MCF 10A (cell line): Measurements from ENCODE around the gene USP10. TPM values are rescaled to one million over a fixed set of nuclear protein-coding genes. Genes with fewer than 3 reads are reported as not detected.

Experiments
- BruUV-seq: library from RNA; stranded (reverse); fragments of 400-500 nt; replicated peaks from 2 replicates; lab custom pipeline; 2021; lab: Mats Ljungman, UMichigan
- CTCF ChIA-PET: fragments of 300-600 bp; sonication (Branson Sonifier 250); formaldehyde crosslinking; extraction: SDS; loops from one replicate; lab custom pipeline; 2021; ENCODE audit warnings: antibody characterized with exemption, inconsistent platforms; lab: Yijun Ruan, JAX
- POLR2A ChIA-PET: fragments of 300-600, 350-650 bp; sonication (Branson Sonifier 250); formaldehyde crosslinking; extraction: SDS; loops from one replicate; lab custom pipeline; 2020; ENCODE audit warnings: antibody characterized with exemption, inconsistent platforms; lab: Yijun Ruan, JAX
- DNase-seq: peaks from one replicate; pipeline ENCODE4 v3.0.0-alpha.2; 2018; ENCODE audit not compliant: unreplicated experiment
- H3K27ac Mint-ChIP-seq: one replicate; pipeline ENCODE4 v1.8.0; 2022; ENCODE audit warnings: mild to moderate bottlenecking, low read depth, mixed read lengths; ENCODE audit not compliant: unreplicated experiment
- H3K27me3 Mint-ChIP-seq: one replicate; pipeline ENCODE4 v1.8.0; 2022; ENCODE audit warnings: mixed read lengths; ENCODE audit not compliant: insufficient read depth, unreplicated experiment
- H3K36me3 Mint-ChIP-seq: one replicate; pipeline ENCODE4 v1.8.0; 2022; ENCODE audit warnings: mild to moderate bottlenecking, moderate library complexity, mixed read lengths; ENCODE audit not compliant: insufficient read depth, unreplicated experiment
- H3K4me1 Mint-ChIP-seq: one replicate; pipeline ENCODE4 v1.8.0; 2022; ENCODE audit warnings: mixed read lengths; ENCODE audit not compliant: insufficient read depth, unreplicated experiment
- H3K4me3 Mint-ChIP-seq: one replicate; pipeline ENCODE4 v1.8.0; 2022; ENCODE audit warnings: mild to moderate bottlenecking, moderate library complexity, mixed read lengths; ENCODE audit not compliant: unreplicated experiment
- H3K9me3 Mint-ChIP-seq: one replicate; pipeline ENCODE4 v1.8.0; 2022; ENCODE audit warnings: mixed read lengths; ENCODE audit not compliant: unreplicated experiment
- CTCF ChIP-seq: fragments of 200-600 bp; IDR thresholded peaks from one replicate; pipeline ENCODE4 v1.8.0; 2022; ENCODE audit warnings: antibody characterized with exemption, mild to moderate bottlenecking; ENCODE audit not compliant: unreplicated experiment
- intact Hi-C: fragments of 100-400 bp; cut with micrococcal nuclease; formaldehyde crosslinking; loops from 2 replicates; pipeline ENCODE4 v1.14.1; 2022
- total RNA-seq: library from RNA; stranded (reverse); gene quantifications from 2 replicates; pipeline ENCODE4 v1.2.3, GENCODE V29; 2022

The USP10 gene
- total RNA-seq, 1 experiment from 2014 or later: 129 TPM

- H3K9me3 Mint-ChIP-seq: no peaks in the 10 kb centered on the region
- no peaks in the 10 kb centered on the region for H3K36me3 Mint-ChIP-seq
- no TSS peak for BruUV-seq
- intact Hi-C loops: no loop called here
- CTCF ChIA-PET: interaction anchor here (0.6 to 2.4 kb wide), 3 partner anchors 8 to 76 kb away, joined by 3 to 13 read pairs (median 3); no protein-coding TSS in a partner anchor
- no peaks in the 10 kb centered on the region for H3K27me3 Mint-ChIP-seq
- no peak overlapping the region for H3K27ac Mint-ChIP-seq
- POLR2A ChIA-PET: no interaction called here
- H3K4me3 Mint-ChIP-seq: no peak overlapping the region
- no peaks in the 10 kb centered on the region for H3K4me1 Mint-ChIP-seq
- no peak for DNase-seq
- no peak for TF ChIP-seq CTCF
Observed at GRCh38 chr16:84680165-84680842, 19.5 kb upstream of the USP10 start.

DNA sequence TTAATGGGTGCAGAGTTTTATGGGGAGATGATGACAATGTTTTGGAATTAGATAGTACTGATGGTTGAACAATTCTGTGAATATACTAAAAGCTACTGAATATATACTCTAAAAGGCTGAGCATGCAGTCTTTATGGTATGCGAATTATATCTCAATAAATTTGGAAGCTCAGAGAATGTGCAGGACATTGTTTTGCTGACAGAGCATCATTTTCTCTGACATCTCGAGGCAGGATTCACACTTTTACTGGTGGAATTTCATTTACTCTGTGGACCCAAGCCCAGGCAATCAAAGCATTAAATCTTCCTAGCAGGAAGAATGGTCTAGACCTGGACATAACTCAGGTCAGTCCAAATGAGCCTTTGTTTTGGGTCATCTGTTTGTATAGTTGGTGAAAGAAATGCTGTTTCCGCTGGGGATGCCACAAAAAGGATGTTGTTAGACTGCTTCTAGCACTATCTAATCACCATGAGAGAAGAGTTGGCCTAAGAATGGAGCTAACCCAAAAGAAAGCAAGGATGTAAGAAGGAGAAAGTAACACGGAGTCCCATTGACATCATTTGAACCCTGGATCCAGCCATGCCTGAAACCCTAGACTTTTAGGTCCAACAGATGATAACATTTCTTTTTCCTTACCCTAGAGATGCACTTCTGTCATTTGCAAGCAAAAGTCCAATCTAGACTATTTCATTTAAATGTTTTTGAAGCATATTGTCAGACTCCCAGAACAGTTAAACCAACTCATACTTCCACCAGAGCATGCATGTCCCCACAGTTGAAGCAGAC is 18.8 kb upstream of the USP10 start:
- no peak for DNase-seq
- TF ChIP-seq CTCF: no peak
- no peaks in the 10 kb centered on the region for H3K27me3 Mint-ChIP-seq
- BruUV-seq: no TSS peak
- no peak overlapping the region for H3K27ac Mint-ChIP-seq
- H3K4me3 Mint-ChIP-seq: no peak overlapping the region
- no peaks in the 10 kb centered on the region for H3K36me3 Mint-ChIP-seq
- no peaks in the 10 kb centered on the region for H3K4me1 Mint-ChIP-seq
- H3K9me3 Mint-ChIP-seq: no peaks in the 10 kb centered on the region
- intact Hi-C loops: no loop called here
- ChIA-PET POLR2A (interaction anchor here (1.0 kb wide), 1 partner anchor 9 kb away, joined by 4 read pairs; no protein-coding TSS in a partner anchor), CTCF (interaction anchor here (2.4 kb wide), 1 partner anchor 8 kb away, joined by 13 read pairs; no protein-coding TSS in a partner anchor)

GRCh38 chr16:84683691-84684591 is 15.9 kb upstream of the USP10 start:
- H3K36me3 Mint-ChIP-seq: no peaks in the 10 kb centered on the region
- no peaks in the 10 kb centered on the region for H3K27me3 Mint-ChIP-seq
- no peak overlapping the region for H3K4me3 Mint-ChIP-seq
- TF ChIP-seq CTCF: no peak
- CTCF ChIA-PET: interaction anchor here (0.7 kb wide), 1 partner anchor 11 kb away, joined by 4 read pairs; no protein-coding TSS in a partner anchor
- no peak overlapping the region for H3K27ac Mint-ChIP-seq
- POLR2A ChIA-PET: interaction anchor here (0.7 kb wide), 1 partner anchor 215 kb away, joined by 3 read pairs; no protein-coding TSS in a partner anchor
- no peak for DNase-seq
- no TSS peak for BruUV-seq
- intact Hi-C loops: no loop called here
- H3K4me1 Mint-ChIP-seq: no peaks in the 10 kb centered on the region
- no peaks in the 10 kb centered on the region for H3K9me3 Mint-ChIP-seq
